Measurements from ENCODE around the gene PSMD14.
A peak's percentile ranks its signal among the peaks of the same experiment; 100 is the strongest.

Gene PSMD14

GRCh38 chr2:161370981-161371380 is 62.8 kb downstream of the PSMD14 start:
- DNase-seq (ENCODE audit: low read depth), result no peak
- no peak for TF ChIP-seq CTCF (IDR thresholded peaks at IDR 0.05; ENCODE audit: low read length, missing control alignments)
- no peak overlapping the region for H3K4me3 ChIP-seq (replicated peaks; ENCODE audit: low read depth, low read length)

GRCh38 chr2:161371869-161372268 is 63.6 kb downstream of the PSMD14 start:
- no peak for TF ChIP-seq CTCF (IDR thresholded peaks at IDR 0.05; ENCODE audit: low read length, missing control alignments)

GRCh38 chr2:161373942-161374341 is 65.7 kb downstream of the PSMD14 start:
- H3K4me3 ChIP-seq (replicated peaks; ENCODE audit: low read depth, low read length), result no peak overlapping the region
- TF ChIP-seq CTCF (IDR thresholded peaks at IDR 0.05; ENCODE audit: low read length, missing control alignments), result no peak
- DNase-seq (ENCODE audit: low read depth), result peak; percentile 28

More at GRCh38 chr2:161371869-161372268, 63.6 kb downstream of the PSMD14 start:
- no peak overlapping the region for H3K4me3 ChIP-seq (replicated peaks; ENCODE audit: low read depth, low read length)
- no peak for DNase-seq (ENCODE audit: low read depth)

- no peak for TF ChIP-seq CTCF (IDR thresholded peaks at IDR 0.05; ENCODE audit: low read length, missing control alignments)
- H3K4me3 ChIP-seq (replicated peaks; ENCODE audit: low read depth, low read length), result no peak overlapping the region
- DNase-seq (ENCODE audit: low read depth), result no peak
Measured at GRCh38 chr2:161374446-161374845, 66.2 kb downstream of the PSMD14 start.

- no peak for TF ChIP-seq CTCF (IDR thresholded peaks at IDR 0.05; ENCODE audit: low read length, missing control alignments)
- H3K4me3 ChIP-seq (replicated peaks; ENCODE audit: low read depth, low read length), result no peak overlapping the region
- DNase-seq (ENCODE audit: low read depth), result no peak
Measured at GRCh38 chr2:161379740-161380139, 71.5 kb downstream of the PSMD14 start.

GRCh38 chr2:161381546-161381945 is 73.3 kb downstream of the PSMD14 start:
- no peak for TF ChIP-seq CTCF (IDR thresholded peaks at IDR 0.05; ENCODE audit: low read length, missing control alignments)
- DNase-seq (ENCODE audit: low read depth), result no peak

GRCh38 chr2:161382747-161383146 is 74.5 kb downstream of the PSMD14 start:
- no peak overlapping the region for H3K4me3 ChIP-seq (replicated peaks; ENCODE audit: low read depth, low read length)
- DNase-seq (ENCODE audit: low read depth), result no peak
- no peak for TF ChIP-seq CTCF (IDR thresholded peaks at IDR 0.05; ENCODE audit: low read length, missing control alignments)

More at GRCh38 chr2:161381546-161381945, 73.3 kb downstream of the PSMD14 start:
- H3K4me3 ChIP-seq (replicated peaks; ENCODE audit: low read depth, low read length), result no peak overlapping the region
